ENCODE measurements around the gene SFXN3. TPM values are rescaled to one million over a fixed set of nuclear protein-coding genes. Genes with fewer than 3 reads are reported as not detected.

Gene SFXN3
- total and polyA plus RNA-seq, 2 of the 8 experiments (the other 6 are each of a cell fraction or from before 2014, with no cell fraction given), result 2.6 to 2.8 TPM

DNA sequence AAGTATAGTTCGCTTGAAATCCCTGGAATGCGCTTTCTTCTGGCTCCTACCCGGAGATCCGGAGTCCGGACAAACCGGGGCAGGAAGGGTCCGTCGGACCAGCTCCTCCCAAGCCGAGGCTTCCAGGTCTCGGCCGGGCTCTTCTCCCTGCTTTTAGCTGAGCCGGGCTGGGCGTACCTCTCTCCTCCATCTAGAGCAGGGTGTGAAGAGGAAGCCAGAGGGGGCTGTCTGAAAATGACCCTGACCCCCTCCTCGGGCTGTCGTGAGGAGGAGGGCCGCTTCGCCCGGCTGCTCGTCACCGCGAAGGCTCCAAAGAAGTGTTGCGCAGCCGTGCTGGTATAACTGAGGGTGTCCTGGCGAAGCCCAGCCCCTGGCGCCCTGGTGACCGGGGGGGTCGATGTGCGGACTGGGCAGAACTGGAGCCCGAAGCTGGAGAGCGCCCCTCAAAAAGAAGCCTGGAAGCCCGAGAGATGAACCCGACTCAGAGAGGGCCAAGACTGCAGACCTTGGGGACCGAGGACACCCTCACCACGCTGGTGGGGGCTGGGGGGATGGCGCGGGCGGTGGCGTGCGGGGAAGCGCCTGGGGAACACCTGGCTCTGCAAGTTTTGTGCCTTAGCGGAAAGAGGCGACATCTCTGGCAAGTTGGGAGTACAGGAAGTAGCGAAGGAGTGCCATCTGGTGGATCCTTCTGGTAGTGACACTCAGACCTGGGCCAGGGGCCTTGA, 36.5 kb downstream of the SFXN3 start (continued):
- TF ChIP-seq, protein P1, sequence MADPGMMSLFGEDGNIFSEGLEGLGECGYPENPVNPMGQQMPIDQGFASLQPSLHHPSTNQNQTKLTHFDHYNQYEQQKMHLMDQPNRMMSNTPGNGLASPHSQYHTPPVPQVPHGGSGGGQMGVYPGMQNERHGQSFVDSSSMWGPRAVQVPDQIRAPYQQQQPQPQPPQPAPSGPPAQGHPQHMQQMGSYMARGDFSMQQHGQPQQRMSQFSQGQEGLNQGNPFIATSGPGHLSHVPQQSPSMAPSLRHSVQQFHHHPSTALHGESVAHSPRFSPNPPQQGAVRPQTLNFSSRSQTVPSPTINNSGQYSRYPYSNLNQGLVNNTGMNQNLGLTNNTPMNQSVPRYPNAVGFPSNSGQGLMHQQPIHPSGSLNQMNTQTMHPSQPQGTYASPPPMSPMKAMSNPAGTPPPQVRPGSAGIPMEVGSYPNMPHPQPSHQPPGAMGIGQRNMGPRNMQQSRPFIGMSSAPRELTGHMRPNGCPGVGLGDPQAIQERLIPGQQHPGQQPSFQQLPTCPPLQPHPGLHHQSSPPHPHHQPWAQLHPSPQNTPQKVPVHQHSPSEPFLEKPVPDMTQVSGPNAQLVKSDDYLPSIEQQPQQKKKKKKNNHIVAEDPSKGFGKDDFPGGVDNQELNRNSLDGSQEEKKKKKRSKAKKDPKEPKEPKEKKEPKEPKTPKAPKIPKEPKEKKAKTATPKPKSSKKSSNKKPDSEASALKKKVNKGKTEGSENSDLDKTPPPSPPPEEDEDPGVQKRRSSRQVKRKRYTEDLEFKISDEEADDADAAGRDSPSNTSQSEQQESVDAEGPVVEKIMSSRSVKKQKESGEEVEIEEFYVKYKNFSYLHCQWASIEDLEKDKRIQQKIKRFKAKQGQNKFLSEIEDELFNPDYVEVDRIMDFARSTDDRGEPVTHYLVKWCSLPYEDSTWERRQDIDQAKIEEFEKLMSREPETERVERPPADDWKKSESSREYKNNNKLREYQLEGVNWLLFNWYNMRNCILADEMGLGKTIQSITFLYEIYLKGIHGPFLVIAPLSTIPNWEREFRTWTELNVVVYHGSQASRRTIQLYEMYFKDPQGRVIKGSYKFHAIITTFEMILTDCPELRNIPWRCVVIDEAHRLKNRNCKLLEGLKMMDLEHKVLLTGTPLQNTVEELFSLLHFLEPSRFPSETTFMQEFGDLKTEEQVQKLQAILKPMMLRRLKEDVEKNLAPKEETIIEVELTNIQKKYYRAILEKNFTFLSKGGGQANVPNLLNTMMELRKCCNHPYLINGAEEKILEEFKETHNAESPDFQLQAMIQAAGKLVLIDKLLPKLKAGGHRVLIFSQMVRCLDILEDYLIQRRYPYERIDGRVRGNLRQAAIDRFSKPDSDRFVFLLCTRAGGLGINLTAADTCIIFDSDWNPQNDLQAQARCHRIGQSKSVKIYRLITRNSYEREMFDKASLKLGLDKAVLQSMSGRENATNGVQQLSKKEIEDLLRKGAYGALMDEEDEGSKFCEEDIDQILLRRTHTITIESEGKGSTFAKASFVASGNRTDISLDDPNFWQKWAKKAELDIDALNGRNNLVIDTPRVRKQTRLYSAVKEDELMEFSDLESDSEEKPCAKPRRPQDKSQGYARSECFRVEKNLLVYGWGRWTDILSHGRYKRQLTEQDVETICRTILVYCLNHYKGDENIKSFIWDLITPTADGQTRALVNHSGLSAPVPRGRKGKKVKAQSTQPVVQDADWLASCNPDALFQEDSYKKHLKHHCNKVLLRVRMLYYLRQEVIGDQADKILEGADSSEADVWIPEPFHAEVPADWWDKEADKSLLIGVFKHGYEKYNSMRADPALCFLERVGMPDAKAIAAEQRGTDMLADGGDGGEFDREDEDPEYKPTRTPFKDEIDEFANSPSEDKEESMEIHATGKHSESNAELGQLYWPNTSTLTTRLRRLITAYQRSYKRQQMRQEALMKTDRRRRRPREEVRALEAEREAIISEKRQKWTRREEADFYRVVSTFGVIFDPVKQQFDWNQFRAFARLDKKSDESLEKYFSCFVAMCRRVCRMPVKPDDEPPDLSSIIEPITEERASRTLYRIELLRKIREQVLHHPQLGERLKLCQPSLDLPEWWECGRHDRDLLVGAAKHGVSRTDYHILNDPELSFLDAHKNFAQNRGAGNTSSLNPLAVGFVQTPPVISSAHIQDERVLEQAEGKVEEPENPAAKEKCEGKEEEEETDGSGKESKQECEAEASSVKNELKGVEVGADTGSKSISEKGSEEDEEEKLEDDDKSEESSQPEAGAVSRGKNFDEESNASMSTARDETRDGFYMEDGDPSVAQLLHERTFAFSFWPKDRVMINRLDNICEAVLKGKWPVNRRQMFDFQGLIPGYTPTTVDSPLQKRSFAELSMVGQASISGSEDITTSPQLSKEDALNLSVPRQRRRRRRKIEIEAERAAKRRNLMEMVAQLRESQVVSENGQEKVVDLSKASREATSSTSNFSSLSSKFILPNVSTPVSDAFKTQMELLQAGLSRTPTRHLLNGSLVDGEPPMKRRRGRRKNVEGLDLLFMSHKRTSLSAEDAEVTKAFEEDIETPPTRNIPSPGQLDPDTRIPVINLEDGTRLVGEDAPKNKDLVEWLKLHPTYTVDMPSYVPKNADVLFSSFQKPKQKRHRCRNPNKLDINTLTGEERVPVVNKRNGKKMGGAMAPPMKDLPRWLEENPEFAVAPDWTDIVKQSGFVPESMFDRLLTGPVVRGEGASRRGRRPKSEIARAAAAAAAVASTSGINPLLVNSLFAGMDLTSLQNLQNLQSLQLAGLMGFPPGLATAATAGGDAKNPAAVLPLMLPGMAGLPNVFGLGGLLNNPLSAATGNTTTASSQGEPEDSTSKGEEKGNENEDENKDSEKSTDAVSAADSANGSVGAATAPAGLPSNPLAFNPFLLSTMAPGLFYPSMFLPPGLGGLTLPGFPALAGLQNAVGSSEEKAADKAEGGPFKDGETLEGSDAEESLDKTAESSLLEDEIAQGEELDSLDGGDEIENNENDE (IDR thresholded peaks at IDR 0.05; ENCODE audit: insufficient replicate concordance, low read length), result no peak
- TF ChIP-seq EGR1 (IDR thresholded peaks at IDR 0.05; ENCODE audit: borderline replicate concordance, low read depth, low read length) (no peak), CHD2 (IDR thresholded peaks at IDR 0.05; ENCODE audit: low read length) (no peak), CBX8 (IDR thresholded peaks at IDR 0.05; ENCODE audit: borderline replicate concordance, low read depth, low read length) (no peak), POLR2A (IDR thresholded peaks at IDR 0.05; ENCODE audit: control extremely low read depth in 1 of 2, low read depth in 2 of 2, low read length in 2 of 2) (no peak)
- TF ChIP-seq, protein P2, sequence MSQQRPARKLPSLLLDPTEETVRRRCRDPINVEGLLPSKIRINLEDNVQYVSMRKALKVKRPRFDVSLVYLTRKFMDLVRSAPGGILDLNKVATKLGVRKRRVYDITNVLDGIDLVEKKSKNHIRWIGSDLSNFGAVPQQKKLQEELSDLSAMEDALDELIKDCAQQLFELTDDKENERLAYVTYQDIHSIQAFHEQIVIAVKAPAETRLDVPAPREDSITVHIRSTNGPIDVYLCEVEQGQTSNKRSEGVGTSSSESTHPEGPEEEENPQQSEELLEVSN (IDR thresholded peaks at IDR 0.05), result no peak

All from H1 (cell line).